Mesothelial cell of epicardium (in vitro differentiated cells): ENCODE results near the gene TLR3. TPM values are rescaled to one million over a fixed set of nuclear protein-coding genes. Genes with fewer than 3 reads are reported as not detected.

Source experiments
- DNase-seq, 2 experiments: peaks; one replicate each; pipeline ENCODE4 v3.0.0; 2021; ENCODE audit warnings: low spot score in 2 of 2; ENCODE audit not compliant: unreplicated experiment in 2 of 2
- H3K27ac Mint-ChIP-seq: 2 replicates; pipeline ENCODE4 v1.8.0; 2021; ENCODE audit warnings: mixed read lengths
- H3K27me3 Mint-ChIP-seq: 2 replicates; pipeline ENCODE4 v1.8.0; 2021; ENCODE audit warnings: low read depth, mixed read lengths
- H3K36me3 Mint-ChIP-seq: 2 replicates; pipeline ENCODE4 v1.8.0; 2021; ENCODE audit warnings: mixed read lengths
- H3K4me1 Mint-ChIP-seq: 2 replicates; pipeline ENCODE4 v1.8.0; 2021; ENCODE audit warnings: mixed read lengths
- H3K4me3 Mint-ChIP-seq: 2 replicates; pipeline ENCODE4 v1.8.0; 2021; ENCODE audit warnings: mild to moderate bottlenecking, moderate library complexity, mixed read lengths
- H3K9me3 Mint-ChIP-seq: 2 replicates; pipeline ENCODE4 v1.8.0; 2021; ENCODE audit warnings: mixed read lengths
- total RNA-seq: library from RNA; stranded (reverse); gene quantifications from 3 replicates; pipeline ENCODE4 v1.2.1, GENCODE V29; 2021
- TF ChIP-seq, protein P1 (sequence below): fragments of 200-600 bp; sonication (generic); IDR thresholded peaks from one replicate; pipeline ENCODE4 v1.5.0; 2021; ENCODE audit warnings: antibody characterized with exemption; ENCODE audit not compliant: unreplicated experiment

TLR3 gene
- total RNA-seq, 1 donor from 2014 or later = 9.2 TPM

GRCh38 chr4:186102931-186103330, 34.0 kb downstream of the TLR3 start:
- no peaks in the 10 kb centered on the region for H3K9me3 Mint-ChIP-seq
- H3K4me3 Mint-ChIP-seq = no peak overlapping the region
- TF ChIP-seq, protein P1, sequence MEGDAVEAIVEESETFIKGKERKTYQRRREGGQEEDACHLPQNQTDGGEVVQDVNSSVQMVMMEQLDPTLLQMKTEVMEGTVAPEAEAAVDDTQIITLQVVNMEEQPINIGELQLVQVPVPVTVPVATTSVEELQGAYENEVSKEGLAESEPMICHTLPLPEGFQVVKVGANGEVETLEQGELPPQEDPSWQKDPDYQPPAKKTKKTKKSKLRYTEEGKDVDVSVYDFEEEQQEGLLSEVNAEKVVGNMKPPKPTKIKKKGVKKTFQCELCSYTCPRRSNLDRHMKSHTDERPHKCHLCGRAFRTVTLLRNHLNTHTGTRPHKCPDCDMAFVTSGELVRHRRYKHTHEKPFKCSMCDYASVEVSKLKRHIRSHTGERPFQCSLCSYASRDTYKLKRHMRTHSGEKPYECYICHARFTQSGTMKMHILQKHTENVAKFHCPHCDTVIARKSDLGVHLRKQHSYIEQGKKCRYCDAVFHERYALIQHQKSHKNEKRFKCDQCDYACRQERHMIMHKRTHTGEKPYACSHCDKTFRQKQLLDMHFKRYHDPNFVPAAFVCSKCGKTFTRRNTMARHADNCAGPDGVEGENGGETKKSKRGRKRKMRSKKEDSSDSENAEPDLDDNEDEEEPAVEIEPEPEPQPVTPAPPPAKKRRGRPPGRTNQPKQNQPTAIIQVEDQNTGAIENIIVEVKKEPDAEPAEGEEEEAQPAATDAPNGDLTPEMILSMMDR = no peak
- no peaks in the 10 kb centered on the region for H3K36me3 Mint-ChIP-seq
- H3K27me3 Mint-ChIP-seq = peaks cover 32% of the 10 kb centered on the region
- no peak overlapping the region for H3K27ac Mint-ChIP-seq
- peaks cover 20% of the 10 kb centered on the region for H3K4me1 Mint-ChIP-seq
- no peak for DNase-seq

GRCh38 chr4:186104114-186104889, 35.3 kb downstream of the TLR3 start, which contains the start of gene FAM149A:
Gene FAM149A (plus strand): TSS chr4:186104704.
- Mint-ChIP-seq H3K27me3 (peaks cover 32% of the 10 kb centered on the region), H3K27ac (peak within 1 kb of the TSS; percentile 79)

DNA sequence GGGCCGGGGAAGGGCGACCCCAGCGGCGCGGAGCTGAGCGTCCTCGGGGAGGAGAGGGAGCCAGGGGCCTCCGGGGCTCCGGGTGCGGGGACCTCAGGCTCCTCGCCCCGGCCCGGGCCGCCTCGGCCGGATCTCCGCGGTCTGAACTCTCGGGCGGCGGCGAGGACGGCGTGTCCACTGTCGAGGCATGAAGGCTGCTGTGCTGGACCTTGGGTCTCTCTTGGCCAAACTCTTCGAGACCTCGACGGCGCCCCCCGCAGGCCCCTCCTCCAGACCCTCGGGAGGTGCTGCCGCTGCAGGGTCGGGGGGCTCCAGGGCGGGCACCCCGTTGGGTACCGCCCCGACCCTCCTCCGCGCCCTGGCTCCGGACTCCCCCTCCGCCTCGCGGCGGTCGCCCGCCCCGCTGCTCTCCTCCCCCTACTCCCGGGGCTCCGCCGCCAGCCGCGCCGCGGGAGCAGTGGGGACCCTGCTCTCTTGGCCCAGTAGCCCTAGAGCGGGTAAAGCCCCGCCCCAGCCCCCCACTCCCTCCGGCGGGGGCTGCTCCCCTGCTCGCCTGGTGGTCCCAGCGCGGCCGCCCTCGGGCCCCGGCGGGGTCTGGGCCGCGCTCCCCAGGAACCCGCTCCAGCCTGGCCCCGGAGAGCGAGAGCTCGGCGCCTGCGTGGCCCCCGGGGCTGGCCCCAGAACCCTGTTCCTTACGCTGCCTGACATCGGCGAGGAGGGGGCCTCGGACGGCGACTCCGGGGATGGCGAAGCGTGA, 36.1 kb downstream of the TLR3 start:
- Mint-ChIP-seq H3K4me3 (peak overlapping the region; percentile 83), H3K36me3 (no peaks in the 10 kb centered on the region), H3K27ac (peak overlapping the region; percentile 79), H3K9me3 (no peaks in the 10 kb centered on the region), H3K4me1 (peaks cover 26% of the 10 kb centered on the region), H3K27me3 (peaks cover 32% of the 10 kb centered on the region)
- peak; percentile 27 to 57 for DNase-seq
- TF ChIP-seq, protein P1 = no peak

More at GRCh38 chr4:186104114-186104889, 35.3 kb downstream of the TLR3 start, which contains the start of gene FAM149A:
- TF ChIP-seq, protein P1 = no peak
- DNase-seq = peak; percentile 31 to 51
- Mint-ChIP-seq H3K36me3 (no peaks in the 10 kb centered on the region), H3K4me3 (peak within 1 kb of the TSS; percentile 83), H3K9me3 (no peaks in the 10 kb centered on the region), H3K4me1 (peaks cover 21% of the 10 kb centered on the region)

DNA sequence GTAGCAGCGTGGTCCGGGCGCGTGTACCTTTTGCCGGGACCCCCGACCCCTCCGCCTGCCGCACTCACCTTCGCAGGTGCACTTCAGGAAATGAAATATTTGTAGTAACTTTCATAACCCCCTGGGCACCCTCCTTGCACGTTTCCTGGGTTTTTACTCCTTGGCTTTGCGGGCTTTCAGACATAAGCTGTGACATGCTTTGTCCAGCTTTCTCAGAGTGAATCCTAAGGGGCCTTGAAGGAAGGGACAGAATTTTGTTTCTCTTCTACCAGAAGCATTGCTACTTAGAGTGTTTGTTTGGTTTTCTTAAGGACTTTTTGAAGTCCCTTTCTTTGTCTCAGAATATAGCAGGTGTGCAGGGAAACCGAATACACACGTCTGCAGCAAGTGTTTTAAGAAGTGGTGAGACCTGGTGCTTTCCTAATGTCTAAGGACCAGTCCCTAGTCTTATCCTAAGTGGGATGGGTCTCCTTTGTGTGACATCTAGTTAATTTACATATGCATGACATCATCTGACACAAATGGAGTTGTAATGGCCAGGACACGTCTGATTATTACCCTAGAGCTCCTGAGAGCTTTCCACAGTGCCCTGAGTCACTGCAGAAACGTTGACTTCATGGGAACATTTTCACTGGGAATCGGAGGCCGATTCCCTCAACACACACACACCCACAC, 36.8 kb downstream of the TLR3 start:
- H3K9me3 Mint-ChIP-seq = no peaks in the 10 kb centered on the region
- H3K4me3 Mint-ChIP-seq = peak overlapping the region; percentile 83
- peaks cover 27% of the 10 kb centered on the region for H3K4me1 Mint-ChIP-seq
- no peaks in the 10 kb centered on the region for H3K36me3 Mint-ChIP-seq
- peak overlapping the region; percentile 79 for H3K27ac Mint-ChIP-seq
- no peak for DNase-seq
- TF ChIP-seq, protein P1 = no peak
- H3K27me3 Mint-ChIP-seq = peaks cover 32% of the 10 kb centered on the region

GRCh38 chr4:186107947-186108346, 39.0 kb downstream of the TLR3 start:
- H3K27ac Mint-ChIP-seq = no peak overlapping the region

More at GRCh38 chr4:186107947-186108346, 39.0 kb downstream of the TLR3 start:
- Mint-ChIP-seq H3K4me3 (no peak overlapping the region), H3K27me3 (peaks cover 30% of the 10 kb centered on the region), H3K9me3 (no peaks in the 10 kb centered on the region), H3K4me1 (peaks cover 27% of the 10 kb centered on the region), H3K36me3 (no peaks in the 10 kb centered on the region)
- DNase-seq = no peak
- TF ChIP-seq, protein P1 = no peak
